ENCODE results near the gene KDSR.
A peak's percentile ranks its signal among the peaks of the same experiment; 100 is the strongest.

The KDSR gene, protein sequence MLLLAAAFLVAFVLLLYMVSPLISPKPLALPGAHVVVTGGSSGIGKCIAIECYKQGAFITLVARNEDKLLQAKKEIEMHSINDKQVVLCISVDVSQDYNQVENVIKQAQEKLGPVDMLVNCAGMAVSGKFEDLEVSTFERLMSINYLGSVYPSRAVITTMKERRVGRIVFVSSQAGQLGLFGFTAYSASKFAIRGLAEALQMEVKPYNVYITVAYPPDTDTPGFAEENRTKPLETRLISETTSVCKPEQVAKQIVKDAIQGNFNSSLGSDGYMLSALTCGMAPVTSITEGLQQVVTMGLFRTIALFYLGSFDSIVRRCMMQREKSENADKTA

DNA sequence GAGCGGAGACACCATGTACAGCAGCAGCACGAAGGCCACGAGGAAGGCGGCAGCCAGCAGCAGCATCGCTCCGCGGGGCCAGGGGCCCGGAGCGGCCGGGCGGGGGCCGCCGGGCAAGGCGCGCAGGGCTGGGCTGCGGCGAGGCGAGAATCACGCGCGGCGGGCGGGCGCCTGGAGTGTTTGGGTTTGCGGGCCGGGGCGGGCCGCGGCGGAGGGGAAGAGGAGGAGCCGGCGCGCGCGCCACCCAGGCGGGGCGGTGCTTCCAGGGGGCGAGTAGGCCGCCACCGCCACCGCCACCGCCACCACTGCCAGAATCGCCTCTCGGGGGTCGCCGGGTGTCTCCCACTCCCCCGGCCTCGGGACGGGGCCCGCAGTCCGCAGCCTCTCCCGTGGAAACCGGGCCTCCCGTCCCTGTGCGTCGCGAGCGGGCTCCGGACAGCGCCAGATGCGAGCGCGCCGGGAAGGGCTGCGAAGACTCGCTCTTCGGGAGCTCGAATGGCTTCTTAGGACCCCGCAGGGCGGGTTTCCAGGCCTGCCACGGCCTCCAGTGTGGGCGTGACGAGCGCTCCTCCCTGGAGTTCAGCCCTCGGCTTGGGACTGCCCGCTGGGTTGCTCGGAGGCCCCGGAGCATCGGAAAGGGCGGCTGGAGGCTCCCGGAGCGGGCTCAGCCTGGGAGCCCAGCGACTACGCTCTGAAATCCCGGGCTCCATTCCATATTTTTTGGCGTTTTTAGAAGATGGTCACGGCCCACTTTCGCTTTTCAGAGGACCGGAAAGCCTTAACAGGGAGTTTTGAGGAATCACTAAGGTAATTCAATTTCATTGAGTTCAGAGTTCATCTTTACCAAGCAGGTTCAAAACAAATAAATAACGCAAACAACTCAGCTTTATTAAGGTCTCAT is at the start of gene KDSR:
Gene KDSR, minus strand, starts transcription at position 154 of the 901 bp plus-strand sequence. Its CDS starts 88 bp downstream, at position 66.
- DNase-seq (ENCODE audit: low read depth in 2 of 2) = peak; percentile 54 to 57

DNA sequence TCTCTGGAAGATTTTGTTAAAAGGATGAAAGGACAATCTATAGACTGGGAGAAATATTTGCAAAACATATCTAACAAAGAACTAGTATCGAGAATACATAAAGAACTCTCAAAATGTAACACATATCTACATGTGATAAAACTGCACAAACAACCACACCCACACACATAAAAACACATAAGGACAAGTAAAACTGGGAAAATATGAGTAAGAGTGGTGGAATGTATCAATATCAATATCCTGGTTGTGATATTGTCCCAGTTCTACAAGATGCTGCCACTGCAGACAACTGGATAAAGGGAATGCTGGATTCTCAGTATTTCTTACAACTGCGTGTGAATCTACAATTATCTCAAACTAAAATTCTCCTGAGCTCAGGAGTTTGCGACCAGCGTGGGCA is 45.9 kb upstream of the KDSR start:
- DNase-seq (ENCODE audit: low read depth in 2 of 2) = no peak

DNA sequence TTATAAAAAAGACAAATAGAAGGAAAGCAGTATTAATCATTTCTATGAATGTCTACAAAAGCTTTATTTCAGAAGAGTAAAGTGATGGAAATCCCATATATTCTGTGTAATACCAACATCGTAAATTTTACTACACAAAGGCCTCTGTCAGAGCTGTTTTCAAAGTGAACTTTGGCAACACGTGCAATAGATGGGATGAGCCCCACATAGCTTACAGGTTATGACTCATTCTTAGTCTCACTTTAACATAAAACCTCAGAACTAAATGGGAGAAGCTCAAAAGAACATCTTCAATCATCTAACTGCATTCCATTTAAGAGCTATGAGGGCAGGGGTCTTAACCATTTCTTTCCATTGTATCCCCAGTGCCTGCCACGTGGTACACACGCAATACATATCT is 43.8 kb upstream of the KDSR start:
- DNase-seq (ENCODE audit: low read depth in 2 of 2) = no peak

DNA sequence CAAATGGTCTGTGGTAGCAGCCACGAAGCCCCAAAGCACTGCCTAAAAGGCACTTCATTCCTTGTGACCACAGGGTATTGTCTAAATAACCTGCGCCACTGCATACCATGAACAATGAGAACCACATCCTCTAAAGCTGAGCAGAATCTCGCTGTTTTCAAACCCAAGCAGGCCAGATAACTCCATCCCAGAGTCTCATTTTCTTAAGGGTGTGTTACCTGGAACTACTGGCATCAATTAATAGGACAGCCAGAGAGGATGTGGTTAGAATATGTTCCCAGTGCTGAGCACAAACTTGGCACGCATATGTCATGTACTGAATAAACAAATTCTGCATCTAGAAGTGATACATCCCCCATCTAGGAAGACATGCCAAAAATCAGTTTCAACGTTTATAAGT is 42.3 kb upstream of the KDSR start:
- no peak for DNase-seq (ENCODE audit: low read depth in 2 of 2)

DNA sequence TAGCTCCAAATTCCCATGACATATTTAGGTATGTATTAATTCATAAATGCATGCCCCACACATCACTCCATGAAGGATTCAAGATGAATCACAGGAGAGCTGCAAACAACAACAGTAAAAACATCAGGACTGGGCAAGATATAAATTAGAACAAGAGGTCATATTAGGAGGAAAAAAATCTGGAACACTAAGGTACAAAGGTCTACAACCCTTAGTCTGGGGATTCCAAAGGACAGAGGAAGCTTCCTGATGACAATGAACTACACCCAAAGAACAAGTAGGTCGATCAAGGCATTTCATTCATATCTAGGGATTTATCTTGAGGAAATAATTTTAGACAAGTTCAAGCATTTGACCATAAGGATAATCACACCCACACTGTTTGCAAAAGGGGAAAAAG is 40.7 kb upstream of the KDSR start:
- no peak for DNase-seq (ENCODE audit: low read depth in 2 of 2)

DNA sequence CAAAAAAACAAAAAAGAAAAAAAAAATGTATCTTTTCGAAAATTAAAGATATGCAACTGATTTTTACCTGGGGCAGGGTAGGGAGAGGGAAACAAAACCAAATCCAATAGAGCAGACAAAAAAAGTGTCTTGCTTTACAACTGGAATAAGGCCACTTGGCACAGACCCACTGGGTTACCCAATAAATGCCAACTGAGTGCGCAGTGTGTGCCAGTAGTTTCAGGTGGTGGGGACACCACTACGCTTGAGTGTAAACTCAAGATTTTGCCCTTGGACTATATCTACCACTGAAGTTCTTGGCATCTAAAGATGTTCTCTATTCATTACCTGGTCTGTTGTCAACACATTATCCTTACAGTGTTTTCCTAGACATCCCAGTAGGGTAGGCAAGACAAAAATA is 39.0 kb upstream of the KDSR start:
- no peak for DNase-seq (ENCODE audit: low read depth in 2 of 2)

DNA sequence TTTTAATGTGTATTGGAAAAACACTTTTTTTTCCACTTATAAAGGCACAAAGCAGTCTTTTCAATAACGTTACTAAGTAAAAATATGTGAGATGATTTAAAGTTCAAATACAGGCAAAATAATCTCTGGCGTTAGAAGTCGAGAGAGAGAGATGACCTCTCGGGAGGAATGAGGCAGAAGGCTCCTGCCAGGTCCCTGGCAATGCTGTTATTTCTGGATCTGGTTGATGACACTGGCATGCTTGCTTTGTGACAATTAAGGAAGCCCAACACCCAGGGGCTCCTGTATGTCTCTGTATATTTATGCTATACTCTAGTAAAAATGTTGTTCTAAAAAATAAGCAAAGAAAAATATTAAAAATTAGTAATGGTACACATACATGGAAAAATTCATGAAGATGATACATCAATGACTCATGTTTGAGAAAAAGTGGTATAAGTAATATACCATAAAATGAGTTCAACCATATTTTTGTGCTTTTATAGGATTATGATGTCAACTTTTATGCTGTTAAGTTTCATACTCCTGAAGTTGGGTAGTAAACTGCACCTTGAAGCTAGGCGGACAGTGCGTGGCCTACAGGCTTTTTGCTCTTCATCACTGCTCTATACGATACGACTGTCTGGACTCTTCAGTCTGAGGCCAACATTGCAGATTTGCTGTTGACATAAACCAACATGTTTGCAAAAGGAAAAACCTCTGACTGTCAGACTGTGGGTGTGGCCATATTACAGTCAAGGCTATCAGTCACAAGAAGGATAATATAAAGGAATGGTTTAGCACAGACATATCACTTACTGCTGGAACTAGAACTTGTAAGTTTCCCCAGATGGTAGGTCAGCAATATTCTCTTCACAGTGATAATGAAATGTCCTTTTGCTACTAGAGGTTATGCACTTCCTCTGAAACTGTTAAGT is 35.5 kb upstream of the KDSR start:
- DNase-seq (ENCODE audit: low read depth in 2 of 2) = no peak

DNA sequence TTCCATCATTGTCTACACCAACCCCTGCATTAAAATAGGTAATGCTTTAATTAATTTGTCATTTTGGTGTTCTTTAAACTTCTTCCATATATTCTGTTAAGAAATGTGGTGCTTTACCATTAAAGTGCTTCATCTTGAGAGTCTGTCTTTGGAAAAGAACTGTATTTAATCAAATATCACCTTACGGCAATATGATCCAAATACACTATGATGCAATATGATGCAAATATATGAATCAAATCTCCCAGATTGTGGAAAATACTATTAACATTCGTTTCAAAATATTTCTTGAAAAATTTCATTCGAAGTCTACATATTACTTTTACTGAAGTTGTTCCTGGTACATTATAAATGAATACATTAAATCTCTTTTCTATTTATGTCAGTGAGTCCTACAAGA is 32.3 kb upstream of the KDSR start:
- no peak for DNase-seq (ENCODE audit: low read depth in 2 of 2)

DNA sequence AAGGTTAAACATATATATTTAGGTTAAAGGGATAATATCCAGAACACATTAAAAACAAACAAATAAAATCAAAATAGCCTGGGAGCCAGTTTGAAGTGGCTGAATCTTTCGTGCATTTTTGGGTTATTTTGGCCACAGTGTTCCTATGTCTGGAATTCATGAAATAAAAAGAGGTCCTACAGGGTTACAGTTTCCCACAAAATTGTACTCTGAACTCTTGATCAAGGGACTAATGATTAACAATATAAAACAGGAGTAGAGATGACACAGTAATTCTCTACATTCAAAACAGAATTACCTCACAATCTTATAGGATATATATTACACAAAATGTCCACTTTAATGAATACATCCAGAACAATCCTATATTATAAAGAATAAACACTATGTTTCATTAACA is 30.3 kb upstream of the KDSR start:
- DNase-seq (ENCODE audit: low read depth in 2 of 2) = no peak

DNA sequence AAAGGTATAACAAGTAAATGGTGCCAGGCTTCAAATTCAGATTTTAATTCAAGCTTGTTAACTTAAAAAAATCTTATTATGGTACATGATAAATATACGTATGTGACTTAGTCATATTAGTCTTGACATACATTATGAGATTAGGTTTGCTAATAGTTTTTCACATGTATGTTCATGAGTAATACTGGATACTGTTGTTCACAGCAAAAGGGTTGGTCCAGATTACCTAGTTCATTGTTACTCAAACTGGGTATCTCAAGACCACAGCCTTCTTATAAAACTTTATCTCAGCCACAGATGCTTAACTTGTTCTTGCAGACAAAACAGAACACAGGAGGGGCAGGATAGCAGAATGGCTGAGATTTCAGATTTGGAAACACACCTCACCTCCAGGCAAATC is 28.5 kb upstream of the KDSR start:
- DNase-seq (ENCODE audit: low read depth in 2 of 2) = no peak

DNA sequence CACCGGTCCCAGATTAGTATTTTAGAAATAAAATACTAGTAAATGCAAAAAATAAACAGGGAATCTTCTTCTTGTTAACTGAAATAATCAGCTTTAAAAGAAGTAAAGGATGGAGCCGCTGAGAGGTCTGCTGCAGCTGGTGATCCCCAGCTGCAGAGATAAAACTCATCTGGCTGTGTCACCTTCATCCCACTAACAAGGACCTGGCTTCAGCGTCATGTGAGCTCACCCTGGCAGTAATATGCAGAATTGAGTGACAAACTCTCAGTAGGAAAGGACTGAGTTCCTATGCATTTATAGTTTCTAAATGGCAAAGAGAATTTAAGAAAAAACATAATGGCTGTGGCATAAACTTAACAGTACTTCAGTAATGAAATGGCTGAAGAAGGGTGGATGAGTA is 27.9 kb upstream of the KDSR start:
- no peak for DNase-seq (ENCODE audit: low read depth in 2 of 2)

DNA sequence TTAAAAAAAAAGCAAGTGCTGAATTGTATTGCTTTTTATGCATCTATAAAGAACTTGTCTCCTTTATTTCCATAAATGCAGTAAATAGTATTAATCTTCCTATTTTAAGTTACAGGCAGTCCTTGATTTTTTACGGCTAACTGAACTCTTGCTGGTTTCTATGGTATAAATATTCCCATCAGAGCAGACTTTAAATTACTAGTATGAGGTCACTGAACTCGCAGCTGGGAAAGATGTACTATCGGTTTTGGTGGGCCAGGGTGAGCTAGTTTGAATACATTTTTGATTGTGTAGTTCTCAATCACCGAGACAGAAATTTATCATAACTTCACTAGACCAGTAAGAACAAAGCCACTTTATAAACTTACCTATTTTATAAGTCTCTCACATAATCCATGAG is 20.9 kb upstream of the KDSR start:
- DNase-seq (ENCODE audit: low read depth in 2 of 2) = no peak

DNA sequence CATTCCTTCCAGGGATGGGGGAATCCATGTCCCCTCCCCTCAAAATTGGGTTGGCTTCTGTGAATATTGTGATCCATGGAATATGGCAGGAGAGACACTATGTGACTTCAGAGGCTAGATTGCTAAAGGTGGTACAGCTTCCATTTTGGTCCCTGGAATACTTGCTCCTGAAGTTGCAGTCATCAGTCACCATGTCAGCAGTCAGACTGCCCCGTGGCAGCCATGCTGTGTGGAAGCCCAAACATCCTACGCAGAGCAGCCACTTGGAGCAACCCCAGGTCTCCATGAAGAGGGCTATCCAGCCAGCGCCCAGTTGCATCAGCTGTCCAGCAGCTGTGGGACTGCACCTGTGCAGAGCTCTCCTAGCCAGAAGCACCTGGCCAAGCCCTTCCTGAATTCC is 15.8 kb upstream of the KDSR start:
- DNase-seq (ENCODE audit: low read depth in 2 of 2) = no peak

DNA sequence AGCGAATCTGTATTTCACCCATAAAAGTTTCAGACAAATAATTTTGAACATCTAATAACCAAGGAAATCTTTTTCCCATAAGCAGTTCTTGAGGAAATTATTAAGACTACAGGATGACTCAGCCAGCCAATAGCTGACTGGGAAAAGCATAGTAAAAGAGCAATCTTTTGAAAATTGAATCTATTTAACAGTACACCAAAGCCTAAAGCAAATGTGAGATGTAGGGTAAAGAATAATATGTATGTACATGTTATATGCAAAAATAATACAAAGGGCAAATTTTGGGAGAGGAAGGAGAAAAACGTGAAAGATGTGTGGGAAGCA is 12.6 kb upstream of the KDSR start:
- no peak for DNase-seq (ENCODE audit: low read depth in 2 of 2)

DNA sequence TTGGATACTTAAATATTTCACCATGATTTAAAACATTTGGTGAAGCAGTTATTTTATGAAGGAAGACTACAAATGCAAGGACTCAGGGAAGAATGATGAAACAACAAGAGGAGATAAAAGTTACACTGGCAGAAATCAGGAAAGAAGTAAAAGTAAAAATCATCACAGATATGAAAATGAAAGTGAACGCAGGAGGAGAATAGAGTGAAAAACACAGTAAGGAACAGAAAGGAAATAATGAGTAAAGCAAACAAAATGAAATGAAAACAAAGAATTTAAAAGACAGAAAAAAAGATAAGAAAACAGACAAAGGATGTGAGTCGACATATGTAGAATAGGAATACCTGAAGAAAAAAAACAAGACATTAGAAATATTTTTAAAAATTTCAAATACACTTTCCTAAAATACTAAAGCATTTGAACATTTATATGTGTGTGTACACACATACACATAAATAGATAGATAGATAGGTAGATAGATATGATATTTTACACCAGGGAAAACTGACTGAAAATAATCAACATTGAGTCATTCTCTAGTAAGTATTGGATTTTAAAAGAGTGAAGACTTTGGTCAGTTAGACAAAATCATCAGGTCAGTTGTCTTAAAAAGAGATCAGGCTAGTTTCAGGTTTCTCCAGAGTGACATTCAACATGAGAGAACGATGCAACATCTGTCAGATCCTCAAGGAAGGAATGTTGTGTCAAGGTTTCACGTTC is 12.1 kb upstream of the KDSR start:
- DNase-seq (ENCODE audit: low read depth in 2 of 2) = no peak

DNA sequence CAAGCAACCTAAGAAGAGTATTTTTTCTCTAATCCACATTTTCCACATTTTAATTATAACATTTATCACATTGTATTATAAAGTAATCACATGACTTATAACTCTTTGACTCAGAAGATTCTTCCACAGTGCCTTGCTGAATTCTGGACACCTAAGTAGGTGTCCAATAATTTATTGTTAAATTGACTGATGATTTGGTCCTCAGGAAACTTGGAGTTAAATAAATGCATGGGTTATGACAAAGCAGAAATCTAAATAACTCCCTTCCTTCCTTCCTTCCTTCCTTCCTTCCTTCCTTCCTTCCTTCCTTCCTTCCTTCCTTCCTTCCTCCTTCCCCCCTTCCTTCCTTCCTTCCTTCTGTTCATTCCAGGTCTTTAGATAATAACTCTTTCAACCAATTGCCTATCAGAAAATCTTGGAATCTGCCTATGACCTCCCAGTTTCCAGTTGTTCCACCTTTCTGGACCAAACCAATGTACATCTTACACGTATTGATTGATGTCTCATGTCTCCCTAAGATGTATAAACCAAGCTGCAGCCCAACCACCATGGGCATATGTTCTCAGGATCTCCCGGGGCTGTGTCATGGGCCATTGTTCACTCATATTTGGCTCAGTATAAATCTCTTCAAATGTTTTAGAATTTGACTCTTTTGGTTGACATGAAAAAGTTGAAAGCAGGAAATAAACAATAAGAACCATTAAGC is 10.4 kb upstream of the KDSR start:
- DNase-seq (ENCODE audit: low read depth in 2 of 2) = no peak

DNA sequence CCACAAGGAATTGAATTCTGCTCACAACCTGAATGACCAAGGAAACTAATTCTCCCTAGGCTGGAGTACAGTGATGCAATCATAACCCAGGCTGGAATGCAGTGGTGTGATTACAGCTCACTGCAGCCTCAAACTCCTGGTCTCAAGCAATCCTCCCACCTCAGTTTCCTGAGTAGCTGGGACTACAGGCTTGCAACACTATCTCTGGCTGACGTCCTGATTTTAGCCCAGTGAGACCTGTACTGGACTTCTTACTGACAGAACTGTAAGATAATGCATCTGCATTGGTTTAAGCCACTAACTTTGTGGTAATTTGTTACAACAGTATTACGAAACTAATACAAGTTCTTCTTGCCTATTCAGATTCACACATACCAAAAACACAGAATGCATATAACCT is 9.5 kb upstream of the KDSR start:
- DNase-seq (ENCODE audit: low read depth in 2 of 2) = no peak

DNA sequence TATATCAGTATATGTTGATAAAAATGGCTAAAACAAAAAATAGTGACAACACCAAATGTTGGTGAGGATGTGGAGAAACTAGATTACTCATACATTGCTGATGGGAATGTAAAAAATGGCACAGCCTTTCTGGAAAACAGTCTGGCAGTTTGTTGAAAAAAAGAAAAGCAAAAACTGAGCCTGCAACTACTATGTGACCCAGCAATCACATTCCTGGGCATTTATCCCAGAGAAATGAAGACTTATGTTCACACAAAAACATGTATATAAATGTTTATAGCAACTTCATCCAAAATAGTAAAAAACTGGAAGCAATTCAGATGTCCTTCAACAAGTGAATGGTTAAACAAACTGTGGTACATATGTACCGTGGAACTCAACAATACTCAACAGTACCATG is 7.5 kb upstream of the KDSR start:
- DNase-seq (ENCODE audit: low read depth in 2 of 2) = no peak

DNA sequence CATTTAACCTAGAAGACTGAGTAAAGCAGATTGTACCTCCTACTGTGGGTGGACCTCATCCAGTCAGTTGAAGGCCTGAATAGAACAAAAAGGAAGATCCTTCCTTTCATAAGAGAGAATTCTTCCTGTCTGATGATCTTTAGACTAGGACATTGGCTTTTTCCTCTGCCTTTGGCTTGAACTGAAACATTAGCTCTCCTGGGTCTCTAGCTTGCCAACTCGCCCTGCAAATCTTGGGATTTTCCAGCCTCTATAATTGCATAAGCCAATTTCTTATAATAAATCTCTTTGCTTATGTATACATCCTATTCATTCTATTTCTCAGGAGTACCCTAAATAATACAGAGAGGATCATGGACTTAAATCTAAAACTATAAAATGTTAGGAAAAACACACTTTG is 6.2 kb upstream of the KDSR start:
- DNase-seq (ENCODE audit: low read depth in 2 of 2) = no peak

DNA sequence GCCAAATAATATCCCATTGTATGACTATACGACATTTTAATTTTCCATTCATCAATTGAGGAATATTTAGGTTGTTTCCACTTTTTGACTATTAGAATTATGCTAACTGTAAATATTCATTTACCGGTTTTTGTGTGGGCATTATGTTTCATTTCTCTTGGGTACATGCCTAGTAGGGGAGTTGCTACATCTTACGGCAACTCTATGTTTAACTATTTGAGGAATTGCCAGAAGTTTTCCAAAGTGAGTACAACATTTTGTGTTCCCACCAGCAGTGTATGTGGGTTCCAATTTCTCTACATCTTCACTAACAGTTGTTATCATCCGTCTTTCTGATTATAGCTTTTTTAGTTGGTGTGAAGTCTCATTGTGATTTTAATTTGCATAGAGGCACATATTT is 1.6 kb upstream of the KDSR start:
- DNase-seq (ENCODE audit: low read depth in 2 of 2) = no peak

All from stimulated activated CD8-positive, alpha-beta memory T cell treated with anti-CD3 and anti-CD28 coated beads, Interleukin-7, amount 100 ng/mL, for 1 hour (primary cell).